Stimulated activated CD4-positive, alpha-beta T cell treated with anti-CD3 and anti-CD28 coated beads, Interleukin-15, amount 100 ng/mL, for 1 hour (primary cell): ENCODE data around the gene HPD.

Experiments
- DNase-seq, 2 donors: peaks; one replicate each; pipeline ENCODE4 v3.0.0-alpha.2; 2020; ENCODE audit warnings: low read depth in 1 of 2, low spot score in 1 of 2

The HPD gene

DNA sequence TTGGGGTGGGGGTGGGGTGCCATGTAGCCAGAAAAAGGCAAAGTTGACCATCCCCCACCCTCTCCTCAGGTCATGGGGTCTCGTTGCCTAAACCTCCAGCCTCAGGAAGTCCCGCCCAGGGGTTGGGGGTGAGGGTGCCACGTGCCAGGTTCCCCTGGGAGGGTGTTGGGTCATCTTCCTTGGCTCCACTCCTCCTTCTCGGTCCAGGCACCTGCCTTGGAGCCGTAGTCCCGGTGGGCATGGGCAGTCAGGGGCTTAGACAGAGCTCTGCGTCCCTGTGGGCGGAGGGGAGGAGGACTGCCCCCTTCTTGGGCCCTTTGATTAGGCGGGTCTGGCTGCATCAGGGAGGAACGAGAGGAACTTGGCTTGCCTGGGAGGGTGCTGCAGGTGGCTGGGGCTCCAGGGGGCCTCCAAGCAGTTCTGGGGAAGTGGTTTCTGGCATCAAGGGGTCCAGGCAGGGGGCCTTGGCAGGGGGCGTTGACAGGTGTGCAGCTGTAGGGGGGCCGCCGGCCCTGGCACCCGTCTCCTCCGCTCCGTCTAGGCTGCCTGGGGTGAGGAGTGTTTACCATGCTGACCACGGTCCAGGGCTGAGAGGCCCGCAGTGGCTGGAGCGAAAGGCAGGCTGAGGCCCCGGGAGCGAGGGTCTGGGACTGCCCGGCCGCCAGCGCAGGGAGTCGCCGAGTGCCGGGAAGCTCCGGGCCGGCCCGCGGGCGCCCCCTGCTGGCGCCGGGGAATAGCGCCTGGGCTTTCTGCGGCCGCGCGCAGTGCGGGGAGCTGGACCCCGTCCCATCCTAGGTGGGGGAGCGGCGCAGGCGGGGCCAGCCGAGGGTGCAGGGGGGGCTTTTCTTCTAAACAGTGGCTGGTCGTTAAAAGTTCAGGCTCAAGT lies 47.0 kb downstream of the HPD start:
- DNase-seq = peak in 1 of 2 donors; percentile 66

DNA sequence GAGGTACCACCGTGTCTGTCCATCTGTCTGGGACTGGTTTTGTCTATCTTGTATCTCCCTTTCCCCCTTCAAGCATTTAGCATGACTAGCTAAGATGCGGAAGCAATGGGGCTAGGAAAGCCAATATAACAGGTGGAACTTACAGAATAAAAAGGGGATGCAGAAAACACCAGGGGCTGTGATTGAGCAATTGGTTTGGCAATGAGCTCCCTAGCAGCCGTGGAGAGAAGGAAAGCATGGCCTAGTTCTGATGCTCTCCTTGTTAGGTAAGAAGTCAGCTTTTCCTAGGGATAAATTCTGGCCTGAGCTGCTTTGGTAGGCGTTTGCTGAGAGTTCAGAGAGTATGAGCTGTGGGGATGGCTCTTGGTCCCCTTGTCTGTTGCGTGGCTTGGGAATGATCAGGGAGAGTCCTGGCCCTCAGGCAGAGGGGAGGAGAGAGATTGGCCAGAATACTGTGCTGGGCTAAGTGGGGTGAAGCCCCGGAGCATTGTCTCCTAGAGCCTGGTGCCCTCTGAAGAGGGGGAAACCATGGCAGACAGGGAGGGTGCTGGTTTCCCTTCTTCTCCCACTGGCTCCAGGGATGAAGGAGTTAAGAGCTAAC lies 47.7 kb downstream of the HPD start:
- DNase-seq = no peak

DNA sequence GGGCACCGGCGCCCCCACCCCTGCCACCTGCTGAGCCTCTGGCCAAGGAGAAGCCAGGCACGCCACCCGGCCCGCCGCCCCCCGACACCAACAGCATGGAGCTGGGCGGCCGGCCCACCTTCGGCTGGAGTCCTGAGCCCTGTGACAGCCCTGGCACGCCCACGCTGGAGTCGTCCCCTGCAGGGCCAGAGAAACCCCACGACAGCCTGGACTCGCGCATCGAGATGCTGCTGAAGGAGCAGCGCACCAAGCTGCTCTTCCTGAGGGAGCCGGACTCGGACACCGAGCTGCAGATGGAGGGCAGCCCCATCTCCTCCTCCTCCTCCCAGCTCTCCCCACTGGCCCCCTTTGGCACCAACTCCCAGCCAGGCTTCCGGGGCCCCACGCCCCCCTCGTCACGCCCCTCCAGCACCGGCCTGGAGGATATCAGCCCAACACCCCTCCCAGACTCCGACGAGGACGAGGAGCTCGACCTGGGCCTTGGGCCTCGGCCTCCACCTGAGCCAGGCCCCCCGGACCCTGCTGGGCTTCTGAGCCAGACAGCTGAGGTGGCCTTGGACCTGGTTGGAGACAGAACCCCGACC lies 48.3 kb downstream of the HPD start:
- no peak for DNase-seq

DNA sequence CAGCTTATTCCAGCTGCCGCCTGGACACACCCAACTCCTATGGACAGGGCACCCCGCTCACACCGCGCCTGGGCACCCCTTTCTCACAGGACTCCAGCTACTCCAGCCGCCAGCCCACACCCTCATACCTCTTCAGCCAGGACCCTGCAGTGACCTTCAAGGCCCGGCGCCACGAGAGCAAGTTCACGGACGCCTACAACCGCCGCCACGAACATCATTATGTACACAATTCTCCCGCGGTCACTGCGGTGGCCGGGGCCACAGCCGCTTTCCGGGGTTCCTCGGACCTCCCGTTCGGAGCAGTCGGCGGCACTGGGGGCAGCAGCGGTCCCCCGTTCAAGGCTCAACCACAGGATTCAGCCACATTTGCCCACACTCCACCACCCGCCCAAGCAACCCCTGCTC lies 48.9 kb downstream of the HPD start:
- DNase-seq = no peak

DNA sequence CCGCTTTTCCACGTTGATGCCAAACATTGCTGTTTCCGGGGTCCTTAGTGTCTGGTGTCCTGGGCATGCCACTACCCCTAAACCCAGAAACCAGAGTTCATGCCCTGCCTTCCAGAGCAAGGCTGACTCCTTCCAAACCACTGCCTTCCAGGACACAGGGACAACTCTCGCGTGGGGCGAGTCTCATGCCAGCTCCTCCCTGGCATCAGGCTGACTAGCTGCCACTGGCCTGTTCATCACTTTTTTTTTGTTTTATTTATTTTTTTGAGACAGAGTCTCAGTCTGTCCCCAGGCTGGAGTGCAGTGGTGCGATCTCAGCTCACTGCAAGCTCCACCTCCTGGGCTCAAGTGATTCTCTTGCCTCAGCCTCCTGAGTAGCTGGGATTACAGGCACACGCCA lies 50.0 kb downstream of the HPD start:
- no peak for DNase-seq

DNA sequence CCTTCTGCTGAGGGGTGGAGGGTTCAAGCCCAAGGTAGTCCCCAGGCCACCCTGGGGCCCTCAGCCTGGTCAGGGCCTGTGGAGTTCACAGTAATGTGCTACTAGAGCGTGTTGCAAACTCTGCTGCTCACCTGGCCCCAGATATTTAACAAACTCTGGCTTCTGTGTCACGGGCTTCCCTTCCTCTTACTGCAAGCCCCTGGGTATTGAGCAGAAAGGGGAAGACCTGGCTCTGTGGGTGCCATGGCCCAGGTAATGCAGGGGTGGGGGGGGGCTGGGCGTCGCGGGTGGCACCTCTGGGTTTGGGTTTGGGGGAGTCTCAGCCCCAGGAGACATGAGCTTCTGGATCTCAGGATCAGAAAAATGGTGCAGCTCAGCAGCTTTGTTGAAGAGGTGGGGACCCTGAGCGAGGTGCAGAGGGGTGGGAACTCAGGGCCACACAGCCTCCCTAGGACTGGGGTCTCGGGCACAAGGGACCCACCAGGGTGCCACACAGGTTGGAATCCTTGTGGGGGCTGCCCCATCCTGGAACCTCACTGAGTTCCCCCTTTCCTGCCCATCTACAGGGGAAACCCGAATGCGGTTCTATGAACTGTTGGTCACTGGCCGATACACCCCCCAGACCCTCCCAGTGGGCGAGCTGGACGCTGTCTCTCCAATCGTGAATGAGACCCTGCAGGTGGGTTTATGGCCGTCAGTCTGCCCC lies 50.9 kb downstream of the HPD start:
- DNase-seq = no peak

DNA sequence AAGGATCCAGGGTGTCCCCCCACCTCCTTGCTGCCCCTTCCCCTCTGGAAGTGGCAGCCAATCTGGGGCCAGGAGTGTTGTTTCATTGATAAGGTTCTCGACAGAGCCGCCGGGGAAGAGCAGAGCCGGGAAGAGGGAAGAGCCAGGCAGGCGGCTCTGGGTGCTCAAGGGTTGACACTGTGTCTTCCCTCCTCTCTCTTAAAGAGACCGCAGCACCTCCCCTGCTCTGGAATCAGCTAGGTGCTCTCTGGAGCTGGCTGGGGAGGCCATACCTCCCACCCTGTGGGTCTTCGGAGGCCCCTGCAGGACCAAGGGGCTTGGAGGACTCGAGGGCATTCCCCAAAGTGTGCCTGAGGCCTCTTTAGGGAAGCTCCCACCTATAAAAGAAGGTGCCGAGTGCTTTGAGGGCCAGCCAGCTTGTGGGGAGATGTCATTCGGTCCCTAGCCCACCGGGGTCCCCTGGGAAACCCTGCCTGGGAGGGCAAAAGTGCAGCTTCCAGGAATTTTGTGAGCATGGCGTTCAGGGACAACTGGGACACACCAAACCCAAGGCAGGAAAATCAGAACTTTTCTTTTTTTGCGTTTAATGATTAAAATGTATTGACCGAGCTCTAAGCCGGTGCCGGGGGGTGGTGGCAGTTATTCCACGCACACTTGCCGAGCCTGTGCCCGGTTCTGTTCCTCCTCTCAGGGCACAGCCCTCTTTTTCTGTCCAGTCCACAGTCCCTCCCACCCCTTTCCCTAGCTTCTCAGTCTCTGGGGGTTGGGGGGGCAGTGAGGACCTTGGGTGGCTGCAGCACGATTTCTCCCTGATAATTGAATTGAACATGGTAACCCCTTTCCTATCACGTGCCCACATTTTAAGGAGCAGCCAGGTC lies 51.9 kb downstream of the HPD start:
- no peak for DNase-seq

DNA sequence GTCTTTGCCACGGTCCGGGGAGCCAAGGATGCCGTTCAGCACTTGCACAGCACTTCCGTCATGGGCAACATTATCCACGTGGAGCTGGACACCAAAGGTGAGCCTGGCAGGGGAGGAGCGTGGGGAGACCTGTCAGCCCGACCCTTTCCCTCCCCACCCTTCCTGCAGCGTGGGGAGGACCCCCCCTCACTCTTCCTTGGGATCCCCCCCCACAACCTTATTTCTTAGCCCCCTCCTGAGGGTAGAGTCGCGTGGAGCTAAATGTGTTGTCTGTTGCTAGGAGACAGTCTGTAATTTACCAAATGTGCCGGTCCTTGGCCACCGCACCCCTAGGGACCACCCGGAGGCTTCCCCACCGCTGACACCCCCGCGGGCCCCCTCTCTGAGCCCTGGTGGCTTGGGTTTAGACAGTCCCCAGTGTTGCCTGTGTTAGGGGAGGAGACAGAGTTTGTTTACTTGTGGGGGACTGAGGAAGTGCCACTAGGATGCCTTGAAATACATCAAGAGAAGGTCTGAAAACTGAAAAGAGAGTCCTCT lies 52.6 kb downstream of the HPD start:
- no peak for DNase-seq

DNA sequence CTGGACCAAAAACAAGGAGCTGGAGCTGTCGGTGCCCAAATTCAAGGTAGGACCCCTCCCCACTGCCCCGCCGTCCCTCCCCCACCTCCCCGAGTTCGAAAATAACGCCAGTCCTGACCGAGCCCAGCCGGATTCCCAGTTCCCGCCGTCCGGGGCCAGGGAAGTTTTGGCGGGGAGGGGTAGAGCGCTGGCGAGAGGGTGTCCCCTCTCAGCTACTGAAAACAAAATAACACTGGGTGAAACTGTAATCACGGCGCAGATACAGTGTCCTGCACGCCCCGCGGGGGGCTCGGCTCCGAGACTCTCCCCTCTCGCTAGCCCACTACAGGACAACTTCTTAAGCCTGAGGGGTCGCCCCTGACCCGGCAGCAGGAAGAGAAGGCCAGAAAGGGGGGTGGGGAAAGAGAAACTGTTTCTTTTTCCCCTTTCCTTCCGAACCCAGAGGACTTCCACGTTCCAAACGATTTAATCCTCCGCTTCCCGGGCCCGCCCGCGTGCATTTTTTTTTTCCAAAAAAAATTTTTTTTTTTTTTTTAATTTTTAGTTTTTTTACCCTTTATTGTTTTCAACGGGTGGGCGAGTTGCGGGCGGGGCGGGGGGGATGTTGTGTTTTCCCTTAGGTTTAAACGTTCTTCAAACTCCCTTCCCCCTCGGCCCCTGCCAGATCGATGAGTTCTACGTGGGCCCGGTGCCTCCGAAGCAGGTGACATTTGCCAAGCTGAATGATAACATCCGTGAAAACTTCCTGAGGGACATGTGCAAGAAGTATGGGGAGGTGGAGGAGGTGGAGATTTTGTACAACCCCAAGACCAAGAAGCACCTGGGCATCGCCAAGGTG lies 53.3 kb downstream of the HPD start:
- no peak for DNase-seq

DNA sequence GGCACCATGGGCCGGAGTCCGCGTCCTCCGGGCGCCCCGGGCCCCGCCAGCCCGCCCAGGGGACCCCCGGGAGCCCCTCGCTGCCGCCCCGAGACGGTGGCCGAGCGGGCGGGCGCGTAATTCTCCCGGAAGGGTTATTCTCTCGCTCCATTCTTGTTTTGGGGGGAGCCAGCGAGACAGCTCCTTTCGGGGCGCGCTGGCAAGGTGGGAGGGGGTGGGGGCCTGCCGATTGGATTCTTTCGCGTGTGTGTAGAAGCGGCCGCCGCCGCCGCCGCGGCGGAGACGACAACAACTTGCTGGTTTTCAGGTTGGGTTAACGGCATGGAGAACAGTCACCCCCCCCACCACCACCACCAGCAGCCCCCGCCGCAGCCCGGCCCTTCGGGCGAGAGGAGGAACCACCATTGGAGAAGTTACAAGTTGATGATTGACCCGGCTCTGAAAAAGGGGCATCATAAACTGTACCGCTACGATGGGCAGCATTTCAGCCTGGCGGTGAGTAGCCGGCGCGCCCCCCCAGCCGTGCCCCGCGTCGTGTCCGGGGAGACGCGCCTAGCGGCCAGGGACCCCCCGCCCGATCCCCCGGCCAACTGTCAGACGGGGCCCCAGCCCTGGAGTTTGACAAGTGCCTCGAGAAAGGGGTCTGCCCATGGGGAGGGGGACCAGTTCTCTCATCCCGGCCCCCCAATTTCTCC lies 54.1 kb downstream of the HPD start:
- DNase-seq = peak in 1 of 2 donors; percentile 40

DNA sequence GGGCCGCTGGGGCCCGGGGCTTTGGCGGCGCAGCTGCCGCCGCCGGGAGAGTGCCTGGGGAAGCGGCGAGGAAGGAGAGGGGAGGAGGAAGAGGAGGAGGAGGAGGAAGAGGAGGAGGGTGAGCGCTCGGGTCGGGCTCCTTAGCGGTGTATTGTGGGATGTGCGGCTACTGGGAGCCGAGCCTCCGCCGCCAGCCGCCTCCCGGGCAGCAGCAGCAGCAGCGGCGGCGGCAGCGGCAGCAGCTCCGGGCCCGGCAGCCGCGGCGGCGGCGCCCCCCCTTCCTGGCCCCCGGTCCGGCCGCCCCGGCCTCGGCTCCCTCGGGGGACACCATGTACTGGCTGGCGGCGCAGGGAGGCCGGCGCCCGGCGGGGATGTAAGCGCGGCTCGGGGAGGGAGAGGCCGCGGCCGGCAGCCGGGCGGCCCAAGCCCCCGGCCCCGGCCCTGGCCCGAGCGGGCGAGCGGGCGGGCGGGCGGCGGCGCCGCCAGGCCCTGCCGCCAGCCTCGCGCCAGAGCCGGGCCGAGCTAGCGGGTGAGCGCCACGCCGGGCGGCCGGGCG lies 54.7 kb downstream of the HPD start, which contains the start of gene SETD1B:
SETD1B (plus strand) TSS at position 149 of the 556 bp plus-strand sequence. CDS start 729 bp downstream, outside the sequence.
- peak in 1 of 2 donors; percentile 42 for DNase-seq

DNA sequence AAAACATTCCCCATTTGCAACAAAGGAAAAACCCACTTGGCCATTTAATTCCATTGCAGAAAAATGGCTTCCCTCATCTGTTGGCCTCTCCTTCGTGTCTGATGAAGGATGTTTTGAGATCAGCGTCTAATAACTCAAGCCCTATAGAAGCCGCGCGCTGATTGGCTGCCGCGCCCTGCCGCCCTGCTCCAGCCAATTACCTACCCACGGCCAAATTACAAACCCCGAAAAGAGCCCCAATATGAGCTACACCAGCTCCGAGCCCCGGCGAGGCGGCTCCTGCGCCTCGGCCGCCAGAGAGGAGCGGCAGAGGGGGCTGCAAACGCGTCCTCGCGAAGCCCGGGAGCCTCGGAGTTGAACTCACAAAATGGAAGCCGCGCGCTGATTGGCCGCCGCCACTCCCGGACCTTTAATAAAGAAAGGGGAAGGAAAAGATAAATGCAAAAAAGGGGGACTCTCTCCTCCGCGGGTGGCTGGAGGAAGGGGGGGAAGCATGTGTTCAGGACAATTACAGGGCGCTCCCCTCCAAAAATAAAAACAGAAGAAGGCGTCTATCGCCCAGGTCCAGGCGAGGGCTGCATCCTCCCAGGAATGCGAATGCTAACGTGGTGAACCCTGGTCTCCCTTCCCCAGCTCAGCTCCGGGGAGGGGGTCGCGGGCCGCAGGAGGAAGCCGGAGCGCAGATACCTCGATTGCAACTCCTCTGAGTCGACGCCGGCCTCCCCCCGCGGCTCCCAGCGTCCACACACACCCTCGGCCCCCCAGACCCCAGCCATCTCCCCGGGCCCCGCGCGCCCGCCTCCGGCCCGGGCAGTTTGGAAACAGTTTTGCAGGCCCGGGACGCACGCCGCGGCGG lies 55.6 kb downstream of the HPD start:
- peak; percentile 76 to 80 for DNase-seq

DNA sequence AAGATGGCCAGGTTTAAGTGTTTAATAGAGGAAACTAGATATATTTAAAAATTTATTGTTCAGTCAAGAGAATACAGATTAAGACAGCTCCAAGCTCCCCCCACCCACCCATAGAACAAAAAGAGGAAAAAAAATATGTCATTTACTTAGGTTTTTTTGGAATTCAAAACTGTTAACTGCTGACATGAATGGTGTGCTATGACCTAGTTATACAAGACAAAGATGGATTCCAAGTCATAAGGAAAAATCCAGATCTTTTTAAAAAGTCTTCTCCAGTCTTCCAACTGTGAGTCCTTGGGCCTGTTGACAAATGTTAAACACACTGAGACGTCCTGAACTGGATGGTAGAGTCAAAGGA lies 56.2 kb downstream of the HPD start:
- no peak for DNase-seq

DNA sequence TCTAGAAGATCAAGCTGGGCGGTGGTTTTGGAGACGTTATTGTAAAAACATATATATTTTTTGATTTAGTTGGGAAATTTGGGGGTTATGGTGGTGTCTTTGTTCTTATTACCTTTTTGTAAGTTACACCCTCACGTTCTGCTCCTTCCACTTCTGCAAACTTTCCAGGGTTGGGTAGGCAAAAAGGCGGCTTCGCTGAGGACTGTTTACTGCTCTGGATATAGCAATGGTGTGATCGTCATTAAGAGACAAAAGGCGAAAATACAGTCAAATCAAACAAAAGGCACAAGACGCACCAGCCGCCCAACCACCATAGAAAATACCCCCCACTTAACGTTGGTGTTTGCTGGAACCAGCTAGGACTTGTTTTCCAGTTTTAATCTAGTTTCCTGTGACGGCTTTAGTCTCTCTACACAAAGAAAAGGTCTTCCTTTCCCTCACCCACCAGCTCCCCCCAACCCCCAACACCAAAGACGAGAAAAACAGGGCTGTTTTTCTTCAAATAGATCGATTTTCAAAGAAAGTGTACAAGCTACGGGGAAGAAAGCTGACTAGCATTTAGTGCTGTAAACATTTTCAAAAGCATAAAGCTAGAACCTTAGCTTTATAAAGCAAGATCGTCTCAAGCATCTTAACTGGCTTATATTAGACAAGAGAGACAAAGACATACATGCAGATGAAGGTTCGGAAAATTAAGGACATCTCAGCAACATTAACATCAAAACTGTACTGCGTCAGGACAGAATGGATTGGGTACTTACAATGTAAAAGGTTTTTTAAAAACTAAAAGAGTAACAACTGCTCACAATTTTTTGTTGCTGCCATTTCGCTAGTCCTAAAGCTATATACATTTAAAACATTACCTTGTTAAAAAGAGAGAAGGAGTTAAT lies 56.8 kb downstream of the HPD start:
- no peak for DNase-seq

DNA sequence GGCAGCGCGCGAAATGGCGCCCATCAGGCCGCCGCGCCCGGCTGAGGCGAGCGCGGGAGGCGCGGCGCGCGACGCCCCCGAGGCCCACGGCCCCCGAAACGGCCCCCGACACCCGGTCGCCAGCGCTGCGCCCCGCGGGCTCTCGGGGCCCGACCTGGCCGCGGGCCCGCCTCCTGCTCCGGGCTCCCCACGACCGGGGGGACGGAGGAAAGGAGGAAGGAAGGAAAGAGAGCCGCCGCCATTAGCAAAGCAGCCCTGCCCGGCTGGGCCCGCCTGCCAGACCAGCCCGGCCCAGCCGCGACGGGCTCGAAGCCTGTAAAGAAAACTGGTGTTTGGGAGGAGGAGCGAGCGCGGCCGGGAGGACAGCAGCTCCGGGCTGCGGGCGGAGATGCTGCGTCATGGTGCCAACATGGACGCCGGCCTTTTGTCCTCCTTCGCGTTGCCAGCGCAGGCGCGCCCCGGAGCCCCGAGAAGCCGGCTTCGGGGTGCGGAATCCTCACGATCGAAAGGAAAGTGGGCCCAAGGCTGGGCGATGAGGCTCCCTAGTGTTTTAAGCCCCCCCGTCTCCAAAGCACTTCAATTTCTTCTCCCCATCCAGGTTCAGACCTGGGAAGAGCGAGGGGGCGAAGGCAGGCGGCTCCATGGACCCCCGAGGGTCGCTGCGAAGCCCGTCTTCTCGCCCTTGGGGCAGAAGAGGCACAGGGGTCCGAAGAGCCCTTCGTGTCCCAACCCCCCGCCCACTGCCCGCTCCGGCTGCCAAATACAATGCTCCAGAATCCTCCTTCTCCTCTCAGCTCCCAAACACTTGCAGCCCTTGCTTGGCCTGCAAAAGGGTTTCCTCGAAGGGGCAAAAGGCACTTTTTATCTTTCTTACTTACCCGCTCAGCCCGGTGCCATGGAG lies 57.7 kb downstream of the HPD start:
- no peak for DNase-seq
